Thyroid gland (tissue), 4 donors: ENCODE data around the gene FGGY.

Source experiments
- CTCF ChIP-seq, 6 experiments: fragments of 200-600 bp in 3 of 6; fragments of 450-650 bp in 3 of 6; sonication (generic) in 3 of 6; IDR thresholded peaks; one replicate each; pipeline ENCODE4 v1.5.1; 2016 to 2019; ENCODE audit warnings: antibody characterized with exemption in 6 of 6, mild to moderate bottlenecking in 2 of 6, inconsistent platforms in 1 of 6, moderate library complexity in 1 of 6
- POLR2A ChIP-seq, 2 donors: fragments of 450-650 bp; IDR thresholded peaks; one replicate each; pipeline ENCODE4 v1.6.1; 2017; ENCODE audit warnings: antibody characterized with exemption in 2 of 2, mild to moderate bottlenecking in 2 of 2, moderate library complexity in 1 of 2

GRCh38 chr1:59378621-59379370 lies 81.9 kb downstream of the FGGY start:
- TF ChIP-seq POLR2A (IDR thresholded peaks at IDR 0.05) (no peak), CTCF (IDR thresholded peaks at IDR 0.05) (no peak)
